ENCODE data around the gene ANO10.
"Not testable (repeated sequence)": the region's sequence is repeated elsewhere in the genome, so short reads cannot be mapped to it uniquely, and the experiment has no call there.

Gene ANO10

DNA sequence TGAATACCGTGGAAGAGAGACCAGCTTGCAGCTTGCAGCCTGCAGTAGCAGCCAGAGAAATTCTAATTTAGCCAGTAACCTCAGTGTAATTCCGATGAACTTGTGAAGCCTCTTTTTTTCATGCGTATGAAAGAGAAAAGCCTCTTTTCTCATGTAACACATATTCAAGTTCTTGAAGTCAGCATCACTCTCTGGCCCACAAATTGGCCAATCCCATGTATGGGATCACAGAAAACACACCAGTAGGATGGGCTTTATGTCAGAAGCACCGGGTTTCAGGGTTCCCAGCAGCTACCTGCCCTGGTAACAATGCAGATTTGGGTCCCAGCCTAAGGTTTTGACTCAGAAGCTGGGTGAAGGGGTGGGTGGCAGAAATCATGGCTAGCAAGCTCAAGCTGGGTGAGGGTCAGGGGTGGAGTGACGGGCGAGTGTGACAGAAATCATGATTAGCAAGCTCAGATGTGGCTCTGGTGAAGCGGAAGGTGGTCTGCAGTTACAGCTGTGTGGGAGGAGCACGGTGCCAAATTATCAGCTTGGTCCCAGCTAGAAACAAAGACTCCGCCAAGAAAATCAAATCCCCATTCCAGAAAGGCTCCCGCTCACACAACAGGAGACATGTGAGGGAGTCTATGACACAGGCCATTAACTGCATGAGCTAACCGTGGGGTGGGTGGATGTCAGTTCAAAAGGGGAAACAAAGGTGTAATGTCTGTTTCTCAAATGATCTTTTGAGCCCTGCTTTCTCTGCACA is 248.8 kb downstream of the ANO10 start:
- DNase-seq (ENCODE audit: low read depth): no peak

- DNase-seq (ENCODE audit: low read depth): no peak
Observed at GRCh38 chr3:43372007-43372740, 249.6 kb downstream of the ANO10 start.

DNA sequence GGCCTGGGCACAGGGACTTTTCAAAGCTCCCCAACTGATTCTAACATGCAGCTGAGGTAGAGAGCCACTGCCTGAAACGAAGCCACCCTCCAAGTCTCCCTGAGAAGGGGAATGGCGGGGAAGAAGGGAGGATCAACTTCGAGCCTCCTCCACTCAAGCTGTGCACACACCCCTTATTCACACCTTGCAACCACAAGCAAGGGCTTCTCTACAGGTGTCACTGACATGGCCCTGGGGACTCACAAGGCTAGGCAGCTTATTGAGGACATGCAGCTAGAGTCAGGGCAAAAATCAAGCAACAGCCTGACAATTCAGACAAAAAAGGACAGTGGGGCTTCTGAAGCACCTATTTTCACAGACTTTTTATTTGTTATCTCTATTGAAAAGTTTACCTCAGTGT is 250.3 kb downstream of the ANO10 start:
- no peak for DNase-seq (ENCODE audit: low read depth)

DNA sequence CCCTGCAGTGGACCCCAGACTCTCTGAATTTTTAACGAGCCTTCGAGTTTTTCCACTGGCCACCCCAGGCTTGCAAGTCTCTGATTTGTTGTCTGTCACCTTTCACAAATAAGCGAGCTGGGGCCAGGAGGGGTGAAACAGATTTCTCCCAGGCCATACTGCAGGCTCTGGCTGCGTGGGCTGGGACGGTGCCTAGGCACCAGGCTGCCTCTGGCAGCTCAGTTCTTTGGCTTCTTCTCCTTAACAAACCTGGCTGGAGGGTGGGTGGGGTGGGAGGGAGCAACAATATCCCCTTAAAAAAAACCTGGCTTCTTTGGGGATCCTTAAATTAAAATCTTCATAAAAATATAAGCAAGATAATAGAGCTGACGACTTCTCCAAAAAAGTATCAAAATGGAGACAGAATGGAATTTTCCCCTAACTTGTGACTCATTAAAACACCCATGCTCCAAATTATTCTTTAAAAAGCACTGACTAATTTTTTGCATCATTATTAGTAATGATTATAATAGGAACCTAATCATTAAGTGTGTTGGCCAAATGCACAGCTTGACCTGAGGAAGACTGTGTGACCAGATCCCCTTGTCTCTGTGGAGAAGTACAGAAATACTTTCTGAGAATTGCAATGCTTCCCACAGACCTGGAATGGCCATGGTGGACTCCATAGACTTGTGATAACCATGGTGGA is 251.4 kb downstream of the ANO10 start:
- no peak for DNase-seq (ENCODE audit: low read depth)

DNA sequence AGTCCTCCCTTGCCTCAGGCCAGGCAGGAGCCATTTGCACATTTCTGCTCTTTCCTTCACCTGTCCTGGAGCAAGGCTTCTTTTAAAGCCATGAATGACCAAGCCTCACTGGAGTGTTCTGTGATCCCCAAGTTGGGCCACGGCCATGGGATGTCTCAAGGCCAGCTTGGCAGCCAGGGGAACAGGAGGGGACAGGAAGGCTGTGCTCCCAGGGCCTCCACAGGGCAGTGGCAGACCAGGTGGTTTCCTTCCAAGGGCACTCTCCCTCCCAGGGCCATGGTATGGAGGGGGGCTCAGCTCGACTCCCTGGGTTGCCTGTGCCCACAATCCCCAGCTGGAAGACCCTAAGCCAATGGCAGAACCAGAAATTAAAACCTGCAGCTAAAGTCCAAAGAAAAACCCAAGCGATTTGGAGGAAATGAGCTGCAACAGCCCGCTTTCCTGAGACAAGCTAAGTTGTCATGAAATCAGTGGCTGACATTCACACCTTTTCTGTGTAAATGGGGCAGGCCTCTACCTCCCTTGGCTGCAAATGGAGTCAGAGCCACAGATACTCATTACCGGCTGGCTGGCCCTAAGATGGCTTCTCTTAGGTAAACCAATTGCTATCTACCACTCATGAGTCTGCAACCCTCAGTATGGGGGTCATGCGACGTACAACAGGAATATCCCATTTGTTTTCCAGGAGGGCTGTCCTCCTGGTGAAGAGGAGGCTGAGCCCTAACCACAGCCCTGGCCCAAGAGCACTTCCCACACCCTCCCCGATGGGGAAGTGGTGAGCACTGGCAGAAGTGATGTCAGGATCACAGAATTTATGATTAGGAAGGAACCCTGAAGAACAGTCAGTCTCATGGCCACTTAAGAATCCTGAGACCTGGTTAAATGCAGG is 252.2 kb downstream of the ANO10 start:
- DNase-seq (ENCODE audit: low read depth): no peak

- DNase-seq (ENCODE audit: low read depth): no peak
Observed at GRCh38 chr3:43366885-43367284, 254.9 kb downstream of the ANO10 start.

- no peak for DNase-seq (ENCODE audit: low read depth)
Observed at GRCh38 chr3:43366481-43366880, 255.3 kb downstream of the ANO10 start.

- DNase-seq (ENCODE audit: low read depth): no peak
Observed at GRCh38 chr3:43365601-43366305, 256.1 kb downstream of the ANO10 start.

DNA sequence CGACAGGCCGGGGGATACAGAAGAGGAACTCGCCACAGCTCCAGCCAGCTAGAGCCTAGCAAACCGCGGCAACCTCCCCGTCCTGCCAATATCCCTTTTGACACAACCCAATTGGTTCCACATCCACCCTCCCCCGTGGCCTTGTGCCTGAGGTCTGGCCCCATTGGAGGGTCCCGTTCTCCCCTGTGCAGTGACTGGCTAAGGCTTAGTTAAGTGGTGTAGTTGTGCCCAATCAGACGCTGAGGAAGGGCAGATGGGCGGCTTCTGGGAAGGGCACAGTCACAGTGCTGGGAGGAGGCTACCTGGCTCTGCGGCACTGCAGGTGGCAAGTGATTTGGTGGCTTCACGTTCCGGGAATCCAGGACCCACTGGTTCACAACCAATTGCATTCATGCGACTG is 256.9 kb downstream of the ANO10 start:
- no peak for DNase-seq (ENCODE audit: low read depth)

DNA sequence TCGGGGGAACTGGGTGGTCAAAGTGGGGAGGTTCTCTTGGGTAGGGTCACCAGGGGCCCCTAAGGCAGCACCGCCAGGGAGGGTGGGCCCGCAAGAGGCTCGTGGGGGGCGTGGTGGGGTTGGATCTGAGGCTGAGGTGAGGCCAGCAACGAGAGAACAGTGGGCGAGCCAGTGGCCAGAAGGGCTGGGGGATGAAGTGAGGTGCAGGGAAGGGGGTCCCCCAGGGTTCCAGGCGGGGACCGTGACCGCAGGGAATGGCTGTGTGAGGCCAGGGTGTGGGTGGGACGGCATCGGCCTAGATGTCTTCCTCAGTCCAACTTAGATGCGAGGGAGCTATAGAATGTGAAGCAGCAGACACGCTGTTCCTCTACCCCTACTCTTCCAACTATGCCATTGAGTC is 257.3 kb downstream of the ANO10 start:
- no peak for DNase-seq (ENCODE audit: low read depth)

- DNase-seq (ENCODE audit: low read depth): no peak
Observed at GRCh38 chr3:43363621-43364266, 258.1 kb downstream of the ANO10 start.

DNA sequence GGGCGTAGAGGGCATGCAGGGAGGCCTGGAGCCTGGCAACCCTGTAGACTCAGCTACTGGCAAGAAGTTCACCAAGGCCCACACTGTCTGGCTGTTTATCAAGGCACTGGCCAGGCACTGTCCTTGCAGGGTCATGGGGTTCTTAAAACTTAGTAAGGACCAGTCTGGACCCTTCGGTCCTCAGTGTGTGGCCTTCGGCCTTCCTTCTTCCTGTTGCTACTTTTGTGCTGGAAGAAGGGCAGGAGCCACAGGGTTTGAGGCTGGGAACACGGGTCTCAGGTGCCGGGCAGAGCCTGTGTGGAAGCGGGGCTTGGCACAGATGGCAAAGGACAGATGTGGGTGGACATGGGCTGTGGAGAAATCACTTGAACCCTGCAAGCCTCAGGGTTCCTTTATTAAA is 258.9 kb downstream of the ANO10 start:
- DNase-seq (ENCODE audit: low read depth): no peak

DNA sequence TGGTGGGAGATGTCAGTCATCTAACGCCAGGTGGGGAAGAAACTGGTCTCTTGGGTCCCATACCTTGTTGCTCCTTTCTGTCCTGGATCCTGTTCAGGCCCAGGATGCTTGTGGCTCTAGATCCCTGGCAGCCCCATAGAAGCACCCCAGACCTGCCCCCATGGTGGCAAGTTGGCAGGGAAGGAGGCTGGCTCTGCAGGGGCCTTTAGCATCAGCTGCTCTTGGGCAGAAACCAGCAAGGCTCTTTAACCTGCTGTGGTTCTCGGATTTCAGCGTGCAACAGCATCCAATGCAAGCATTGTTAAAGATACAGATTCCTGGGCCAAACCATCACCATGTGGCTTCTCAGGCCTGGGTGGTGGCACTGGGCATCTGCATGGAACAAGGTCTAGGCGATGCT is 259.6 kb downstream of the ANO10 start:
- DNase-seq (ENCODE audit: low read depth): no peak

GRCh38 chr3:43361077-43361476 is 260.7 kb downstream of the ANO10 start:
- DNase-seq (ENCODE audit: low read depth): no peak

DNA sequence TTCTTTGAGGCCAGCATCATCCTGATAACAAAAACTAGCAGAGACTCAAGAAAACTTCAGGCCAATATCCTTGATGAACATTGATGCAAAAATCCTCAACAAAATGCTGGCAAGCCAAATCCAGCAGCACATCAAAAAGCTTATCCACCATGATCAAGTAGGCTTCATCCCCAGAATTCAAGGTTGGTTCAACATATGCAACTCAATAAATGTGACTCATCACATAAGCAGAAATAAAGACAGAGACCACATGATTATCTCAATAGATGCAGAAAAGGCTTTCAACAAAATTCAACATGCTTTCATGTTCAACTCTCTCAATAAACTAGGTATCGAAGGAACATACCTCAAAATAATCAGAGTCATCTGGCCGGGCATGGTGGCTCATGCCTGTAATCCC is 265.8 kb downstream of the ANO10 start:
- DNase-seq (ENCODE audit: low read depth): not testable (repeated sequence)

DNA sequence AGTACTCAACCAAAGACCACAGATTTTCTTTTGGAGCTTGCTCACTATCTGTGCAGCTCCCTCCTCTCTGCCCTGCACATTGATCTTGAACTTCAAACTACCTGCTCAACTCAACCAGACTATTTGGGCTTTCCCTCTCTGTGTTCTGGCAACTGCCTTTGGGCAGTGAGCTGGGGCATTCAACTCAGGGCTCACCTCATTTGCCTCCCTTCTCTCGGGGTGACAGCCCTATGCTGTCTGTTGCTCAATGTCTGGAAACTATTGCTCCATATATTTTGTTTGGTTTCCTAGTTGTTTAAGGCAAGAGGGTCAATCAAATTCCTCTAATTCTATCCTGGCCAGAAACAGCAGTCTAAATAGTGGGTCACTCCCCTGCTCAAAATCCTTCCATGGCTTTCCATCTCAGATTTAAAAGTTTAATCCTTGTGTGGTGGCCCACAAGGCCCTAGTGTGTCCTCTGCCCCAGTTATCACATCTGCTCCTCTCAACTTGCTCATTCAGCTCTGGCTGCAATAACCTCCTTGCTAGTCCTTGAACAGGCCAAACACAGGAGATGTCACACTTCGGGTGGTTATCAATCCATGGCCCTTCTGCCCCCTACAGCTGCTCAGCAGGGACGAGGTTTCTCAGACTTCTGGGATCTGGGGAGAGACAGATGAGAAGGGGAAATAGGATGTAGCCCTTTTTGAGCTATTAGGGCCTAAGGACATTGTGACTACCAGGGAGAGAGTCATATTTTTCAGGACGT is 267.7 kb downstream of the ANO10 start:
- no peak for DNase-seq (ENCODE audit: low read depth)

DNA sequence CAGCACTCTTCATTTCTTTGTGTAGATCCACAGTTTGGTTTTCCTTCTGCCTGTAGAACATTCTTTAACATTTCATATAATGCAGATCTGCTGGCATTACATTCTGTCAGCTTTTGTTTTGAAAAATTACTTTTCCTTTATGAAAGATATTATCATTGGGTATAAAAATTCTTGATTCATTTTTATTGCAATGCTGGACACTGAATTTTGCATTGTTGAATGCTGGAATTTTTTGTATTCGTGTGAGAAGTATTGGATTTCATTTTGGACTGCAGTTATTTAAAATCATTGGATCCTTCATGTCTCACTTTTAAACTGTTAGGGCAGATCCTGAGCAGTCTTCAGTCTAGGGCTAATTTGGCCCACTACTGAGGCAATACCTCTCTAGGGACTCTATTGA is 268.4 kb downstream of the ANO10 start:
- DNase-seq (ENCODE audit: low read depth): no peak

- DNase-seq (ENCODE audit: low read depth): no peak
Observed at GRCh38 chr3:43349716-43350115, 272.1 kb downstream of the ANO10 start.

DNA sequence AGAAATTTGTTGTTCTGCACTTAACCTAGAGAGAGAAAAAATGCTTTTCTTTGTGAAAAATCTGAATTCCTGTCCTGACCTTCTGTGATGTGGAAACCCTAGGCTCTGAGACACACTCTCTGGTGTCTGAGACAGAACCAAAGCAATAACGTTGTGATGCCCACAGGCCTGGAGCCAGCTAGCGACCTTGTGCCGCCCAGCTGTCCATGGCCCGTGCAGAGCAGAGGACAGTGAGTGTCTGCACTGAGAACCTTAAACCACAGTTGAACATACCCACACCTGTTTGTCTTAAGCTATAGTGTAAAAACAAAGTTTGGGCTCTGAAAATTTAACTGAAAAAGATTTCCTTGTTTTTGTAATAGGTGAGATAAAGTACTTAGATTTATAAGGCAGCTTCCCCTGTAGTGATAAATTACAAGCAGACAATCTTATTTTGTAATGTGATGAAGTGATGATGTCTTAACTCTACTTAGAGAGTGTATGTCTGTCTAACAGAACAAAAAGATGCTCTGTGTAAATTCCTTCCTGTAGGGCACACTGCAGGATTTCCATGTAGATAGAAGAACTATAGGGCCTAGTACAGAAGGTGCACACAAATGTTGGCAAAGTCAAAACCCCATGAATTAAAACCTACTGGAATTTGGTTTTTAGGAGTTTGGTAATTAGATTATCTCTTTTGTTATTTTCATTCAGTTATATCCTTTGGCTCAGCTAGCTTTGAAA is 272.8 kb downstream of the ANO10 start:
- DNase-seq (ENCODE audit: low read depth): no peak

DNA sequence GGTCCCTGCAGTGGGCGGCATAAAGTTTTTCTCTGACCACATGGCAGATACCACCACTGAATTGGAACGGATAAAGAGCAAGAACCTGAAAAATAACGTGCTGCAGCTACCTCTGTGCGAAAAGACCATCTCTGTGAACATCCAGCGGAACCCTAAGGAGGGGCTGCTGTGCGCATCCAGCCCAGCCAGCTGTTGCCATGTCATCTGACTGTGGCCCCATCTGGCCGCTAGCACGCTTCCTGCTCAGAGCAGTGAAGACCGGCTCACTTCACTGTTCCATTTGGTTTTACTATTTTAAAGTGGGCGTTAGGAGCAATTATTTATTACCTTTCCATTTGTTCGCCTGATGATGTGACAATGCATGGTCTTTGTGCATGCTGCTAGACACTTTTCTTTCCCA is 273.5 kb downstream of the ANO10 start:
- no peak for DNase-seq (ENCODE audit: low read depth)
